OCI-LY3 (cell line): ENCODE results near the gene TOP1.

Experiments
- H2AFZ ChIP-seq: fragments of 200-600, 300-600 bp; shearing (Covaris generic); 2 replicates; pipeline ENCODE4 v1.6.0; 2014; ENCODE audit warnings: antibody characterized with exemption, low read depth, low read length
- H3K27ac ChIP-seq: fragments of 200-600, 300-600 bp; sonication (generic); 2 replicates; pipeline ENCODE4 v1.5.1; 2014; ENCODE audit warnings: mild to moderate bottlenecking, low read length, moderate library complexity, mixed read lengths
- H3K27me3 ChIP-seq: fragments of 200-600, 300-600 bp; sonication (generic); 2 replicates; pipeline ENCODE4 v1.6.1; 2014; ENCODE audit warnings: low read depth, low read length, mixed read lengths
- H3K36me3 ChIP-seq: fragments of 200-600, 300-600 bp; sonication (generic); replicated peaks from 2 replicates; pipeline ENCODE3; 2014; ENCODE audit warnings: low read depth, low read length, mixed read lengths
- H3K4me1 ChIP-seq: fragments of 300-600, 200-600 bp; sonication (generic); 2 replicates; pipeline ENCODE4 v1.6.1; 2014; ENCODE audit warnings: low read length, mixed read lengths
- H3K4me2 ChIP-seq: fragments of 200-600, 300-600 bp; sonication (generic); 2 replicates; pipeline ENCODE4 v1.6.1; 2014; ENCODE audit warnings: low read length, mixed read lengths
- H3K4me3 ChIP-seq: fragments of 300-600, 200-600 bp; sonication (generic); 2 replicates; pipeline ENCODE4 v1.5.1; 2014; ENCODE audit warnings: antibody characterized with exemption, mild to moderate bottlenecking, low read length, moderate library complexity
- H3K79me2 ChIP-seq: fragments of 300-600, 200-600 bp; shearing (Covaris generic); 2 replicates; pipeline ENCODE4 v1.6.1; 2014; ENCODE audit warnings: mild to moderate bottlenecking, low read length, mixed read lengths
- H3K9ac ChIP-seq: fragments of 300-600, 200-600 bp; shearing (Covaris generic); 2 replicates; pipeline ENCODE4 v1.6.0; 2014; ENCODE audit warnings: mild to moderate bottlenecking, low read length, moderate library complexity
- H3K9me3 ChIP-seq: fragments of 200-600, 300-600 bp; shearing (Covaris generic); 2 replicates; pipeline ENCODE4 v1.6.1; 2014; ENCODE audit warnings: low read length, mixed read lengths; ENCODE audit not compliant: insufficient read depth
- H4K20me1 ChIP-seq: fragments of 200-600, 300-600 bp; sonication (generic); 2 replicates; pipeline ENCODE4 v1.6.1; 2016; ENCODE audit warnings: low read length, mixed read lengths; ENCODE audit not compliant: insufficient read depth
- EZH2phosphoT487 ChIP-seq: fragments of 200-600 bp; shearing (Covaris generic); IDR thresholded peaks from 2 replicates; pipeline ENCODE4 v1.6.1; 2018; ENCODE audit warnings: antibody characterized with exemption, mixed run types, low read depth
- TF ChIP-seq, protein P1 (sequence below): fragments of 200-600, 300-600 bp; sonication (generic); IDR thresholded peaks from 2 replicates; pipeline ENCODE4 v1.5.1; 2014; ENCODE audit warnings: antibody characterized with exemption, low read length, low read depth

Gene TOP1

DNA sequence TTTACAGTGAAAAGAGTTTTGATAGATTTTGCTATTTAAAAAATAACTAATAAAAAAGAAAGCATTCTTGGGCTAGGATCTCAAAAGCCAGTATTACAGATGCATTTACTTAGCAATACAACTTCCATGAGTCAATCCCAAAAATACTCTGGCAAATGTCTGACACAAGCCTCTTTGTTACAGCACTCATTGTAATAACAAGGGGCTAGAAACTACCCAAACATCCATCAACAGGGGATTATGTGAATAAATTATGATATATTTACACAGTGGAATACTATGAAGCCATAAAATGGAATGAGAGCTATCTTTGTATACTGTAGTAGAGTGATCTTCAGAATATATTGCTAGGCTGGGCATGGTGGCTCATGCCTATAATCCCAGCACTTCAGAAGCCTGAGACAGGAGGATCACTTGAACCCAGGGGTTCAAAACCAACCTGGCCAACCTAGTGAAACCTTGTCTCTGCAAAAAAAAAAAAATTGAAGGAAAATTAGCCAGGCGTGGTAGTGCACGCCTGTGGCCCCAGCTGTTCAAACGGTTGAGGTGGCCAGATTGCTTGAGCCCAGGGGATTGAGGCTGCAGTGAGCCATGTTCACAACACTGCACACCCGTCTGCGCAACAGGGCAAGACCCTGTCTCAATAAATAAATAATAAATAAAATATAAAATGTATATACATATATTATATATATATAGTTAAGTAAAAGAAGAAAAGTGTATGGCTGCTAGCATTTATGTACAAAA is 34.7 kb upstream of the TOP1 start:
- H3K9ac ChIP-seq: no peak overlapping the region
- H3K4me3 ChIP-seq: no peak overlapping the region
- peaks cover 28% of the 10 kb centered on the region for H3K4me1 ChIP-seq
- no peaks in the 10 kb centered on the region for H4K20me1 ChIP-seq
- no peaks in the 10 kb centered on the region for H3K27me3 ChIP-seq
- H3K79me2 ChIP-seq: 0 out of 2 replicates have a peak, but pooled peaks cover 5% of the 10 kb centered on the region
- no peak overlapping the region for H2AFZ ChIP-seq
- no peaks in the 10 kb centered on the region for H3K36me3 ChIP-seq
- no peak overlapping the region for H3K4me2 ChIP-seq
- no peak for TF ChIP-seq EZH2phosphoT487
- TF ChIP-seq, protein P1, sequence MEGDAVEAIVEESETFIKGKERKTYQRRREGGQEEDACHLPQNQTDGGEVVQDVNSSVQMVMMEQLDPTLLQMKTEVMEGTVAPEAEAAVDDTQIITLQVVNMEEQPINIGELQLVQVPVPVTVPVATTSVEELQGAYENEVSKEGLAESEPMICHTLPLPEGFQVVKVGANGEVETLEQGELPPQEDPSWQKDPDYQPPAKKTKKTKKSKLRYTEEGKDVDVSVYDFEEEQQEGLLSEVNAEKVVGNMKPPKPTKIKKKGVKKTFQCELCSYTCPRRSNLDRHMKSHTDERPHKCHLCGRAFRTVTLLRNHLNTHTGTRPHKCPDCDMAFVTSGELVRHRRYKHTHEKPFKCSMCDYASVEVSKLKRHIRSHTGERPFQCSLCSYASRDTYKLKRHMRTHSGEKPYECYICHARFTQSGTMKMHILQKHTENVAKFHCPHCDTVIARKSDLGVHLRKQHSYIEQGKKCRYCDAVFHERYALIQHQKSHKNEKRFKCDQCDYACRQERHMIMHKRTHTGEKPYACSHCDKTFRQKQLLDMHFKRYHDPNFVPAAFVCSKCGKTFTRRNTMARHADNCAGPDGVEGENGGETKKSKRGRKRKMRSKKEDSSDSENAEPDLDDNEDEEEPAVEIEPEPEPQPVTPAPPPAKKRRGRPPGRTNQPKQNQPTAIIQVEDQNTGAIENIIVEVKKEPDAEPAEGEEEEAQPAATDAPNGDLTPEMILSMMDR: no peak
- H3K9me3 ChIP-seq: no peaks in the 10 kb centered on the region
- no peak overlapping the region for H3K27ac ChIP-seq

DNA sequence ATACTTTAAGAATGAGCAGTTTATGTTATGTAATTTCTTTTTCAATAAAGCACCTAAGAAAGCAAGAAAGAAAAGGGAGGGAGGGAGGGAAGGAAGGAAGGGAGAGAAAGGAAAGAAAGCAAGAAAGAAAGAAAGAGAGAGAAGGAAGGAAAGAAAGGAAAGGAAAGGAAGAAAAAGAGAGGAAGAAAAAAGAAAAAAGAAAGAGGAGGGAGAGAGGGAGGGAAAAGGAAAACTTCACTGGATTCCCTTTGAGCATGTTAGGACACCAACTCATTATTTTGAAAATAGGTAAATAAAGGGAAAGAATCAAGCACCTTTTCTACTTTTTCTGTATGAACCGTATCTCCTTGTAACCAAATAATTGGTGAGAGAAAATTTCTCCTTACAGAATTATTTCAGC is 32.3 kb upstream of the TOP1 start:
- Histone ChIP-seq H3K27ac (no peak overlapping the region), H3K36me3 (no peaks in the 10 kb centered on the region), H3K79me2 (no peaks in the 10 kb centered on the region), H3K9me3 (no peaks in the 10 kb centered on the region), H3K9ac (no peak overlapping the region), H3K4me1 (peaks cover 13% of the 10 kb centered on the region), H3K27me3 (no peaks in the 10 kb centered on the region), H3K4me3 (no peak overlapping the region), H4K20me1 (no peaks in the 10 kb centered on the region), H3K4me2 (no peak overlapping the region), H2AFZ (no peak overlapping the region)
- no peak for TF ChIP-seq EZH2phosphoT487
- TF ChIP-seq, protein P1: no peak

DNA sequence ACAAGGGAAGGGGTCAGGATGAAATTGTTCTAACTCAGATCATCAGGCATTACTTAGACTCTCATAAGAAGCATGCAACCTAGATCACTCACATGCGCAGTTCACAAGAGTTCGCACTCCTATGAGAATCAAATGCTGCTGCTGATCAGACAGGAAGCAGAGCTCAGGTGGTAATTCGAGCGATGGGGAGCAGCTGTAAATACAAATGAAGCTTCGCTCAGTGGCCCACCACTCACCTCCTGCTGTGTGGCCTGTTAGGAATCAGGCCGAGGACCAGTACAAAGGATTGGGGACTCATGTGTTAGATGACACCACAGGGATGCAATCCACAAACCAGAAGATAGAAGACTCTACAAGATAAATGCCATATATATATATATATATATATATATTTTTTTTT is 31.5 kb upstream of the TOP1 start:
- Histone ChIP-seq H2AFZ (no peak overlapping the region; the same call in 1 of the 2 replicates), H3K27me3 (no peaks in the 10 kb centered on the region), H4K20me1 (no peaks in the 10 kb centered on the region), H3K4me2 (no peak overlapping the region), H3K36me3 (no peaks in the 10 kb centered on the region), H3K27ac (no peak overlapping the region), H3K4me3 (no peak overlapping the region), H3K4me1 (peaks cover 12% of the 10 kb centered on the region), H3K9me3 (no peaks in the 10 kb centered on the region), H3K79me2 (no peaks in the 10 kb centered on the region), H3K9ac (no peak overlapping the region)
- TF ChIP-seq EZH2phosphoT487: no peak
- TF ChIP-seq, protein P1: no peak

DNA sequence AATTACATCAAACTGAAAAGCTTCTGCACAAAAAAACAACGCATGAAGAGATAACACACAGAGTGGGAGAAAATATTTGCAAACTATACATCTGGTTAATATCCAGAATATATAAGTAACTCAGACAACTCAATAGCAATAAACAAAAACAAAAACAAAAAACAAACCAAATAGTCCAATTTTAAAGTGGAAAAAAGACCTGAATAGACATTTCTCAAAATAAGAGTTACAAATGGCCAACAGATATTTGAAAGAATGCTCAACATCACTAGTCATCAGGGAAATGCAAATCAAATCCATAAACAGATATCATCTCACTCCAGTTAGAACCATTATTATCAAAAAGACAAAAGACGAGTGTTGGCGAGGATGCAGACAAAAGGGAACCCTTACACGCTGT is 28.8 kb upstream of the TOP1 start:
- Histone ChIP-seq H3K9me3 (no peaks in the 10 kb centered on the region), H4K20me1 (no peaks in the 10 kb centered on the region), H3K4me1 (peaks cover 28% of the 10 kb centered on the region), H3K4me3 (no peak overlapping the region), H2AFZ (no peak overlapping the region), H3K27me3 (no peaks in the 10 kb centered on the region), H3K36me3 (no peaks in the 10 kb centered on the region), H3K4me2 (no peak overlapping the region), H3K27ac (no peak overlapping the region), H3K79me2 (no peaks in the 10 kb centered on the region), H3K9ac (no peak overlapping the region)
- TF ChIP-seq, protein P1: no peak
